Peyer's patch (tissue), 4 donors: ENCODE results near the gene C15orf39. TPM values are rescaled to one million over a fixed set of nuclear protein-coding genes. Genes with fewer than 3 reads are reported as not detected.

ENCODE experiments used
- DNase-seq, 3 donors: peaks; one replicate each; pipeline ENCODE4 v3.0.0-alpha.2; 2017 to 2019
- H3K27ac ChIP-seq, 4 donors: fragments of 200-600 bp; sonication (generic); one replicate each; pipeline ENCODE4 v1.5.1; 2016 to 2019
- H3K27me3 ChIP-seq, 2 donors: fragments of 200-600 bp; sonication (generic); one replicate each; pipeline ENCODE4 v1.5.1; 2019
- H3K36me3 ChIP-seq, 3 donors: fragments of 200-600 bp; sonication (generic); one replicate each; pipeline ENCODE4 v1.5.1; 2016 to 2019
- H3K4me1 ChIP-seq, 4 donors: fragments of 200-600 bp; sonication (generic); one replicate each; pipeline ENCODE4 v1.5.1; 2016 to 2019
- H3K4me3 ChIP-seq, 4 donors: fragments of 200-600 bp; sonication (generic); 1 replicate in 3 of 4; 2 replicates in 1 of 4; pipeline ENCODE4 v1.5.1; 2016 to 2019; ENCODE audit warnings: mild to moderate bottlenecking in 1 of 4
- H3K9me3 ChIP-seq, 4 donors: fragments of 200-600 bp; sonication (generic); one replicate each; pipeline ENCODE4 v1.5.1; 2016 to 2019; ENCODE audit warnings: mild to moderate bottlenecking in 1 of 4
- POLR2A ChIP-seq, 2 donors: fragments of 450-650 bp; IDR thresholded peaks; one replicate each; pipeline ENCODE4 v1.5.1; 2017; ENCODE audit warnings: antibody characterized with exemption in 2 of 2, mild to moderate bottlenecking in 2 of 2, moderate library complexity in 2 of 2
- total RNA-seq, 4 donors: library from RNA; depleted of rRNA; stranded (reverse); fragments of >200 nt; gene quantifications; one replicate each; pipeline ENCODE4 v1.1.0, GENCODE V29; 2016
- TF ChIP-seq, protein P1 (sequence below), 6 experiments: fragments of 450-650 bp in 4 of 6; fragments of 200-600 bp in 2 of 6; sonication (generic) in 1 of 6; IDR thresholded peaks; one replicate each; pipeline ENCODE4 v1.5.1; 2017 to 2019; ENCODE audit warnings: antibody characterized with exemption in 6 of 6, mild to moderate bottlenecking in 3 of 6, moderate library complexity in 1 of 6

C15orf39 gene
- total RNA-seq, 4 donors from 2014 or later = 13.1 to 31.9 (median 26.7) TPM

GRCh38 chr15:75188499-75188898 lies 13.2 kb upstream of the C15orf39 start:
- H3K36me3 ChIP-seq = no peaks in the 10 kb centered on the region
- no peaks in the 10 kb centered on the region for H3K9me3 ChIP-seq
- no peak overlapping the region for H3K4me3 ChIP-seq
- TF ChIP-seq, protein P1, sequence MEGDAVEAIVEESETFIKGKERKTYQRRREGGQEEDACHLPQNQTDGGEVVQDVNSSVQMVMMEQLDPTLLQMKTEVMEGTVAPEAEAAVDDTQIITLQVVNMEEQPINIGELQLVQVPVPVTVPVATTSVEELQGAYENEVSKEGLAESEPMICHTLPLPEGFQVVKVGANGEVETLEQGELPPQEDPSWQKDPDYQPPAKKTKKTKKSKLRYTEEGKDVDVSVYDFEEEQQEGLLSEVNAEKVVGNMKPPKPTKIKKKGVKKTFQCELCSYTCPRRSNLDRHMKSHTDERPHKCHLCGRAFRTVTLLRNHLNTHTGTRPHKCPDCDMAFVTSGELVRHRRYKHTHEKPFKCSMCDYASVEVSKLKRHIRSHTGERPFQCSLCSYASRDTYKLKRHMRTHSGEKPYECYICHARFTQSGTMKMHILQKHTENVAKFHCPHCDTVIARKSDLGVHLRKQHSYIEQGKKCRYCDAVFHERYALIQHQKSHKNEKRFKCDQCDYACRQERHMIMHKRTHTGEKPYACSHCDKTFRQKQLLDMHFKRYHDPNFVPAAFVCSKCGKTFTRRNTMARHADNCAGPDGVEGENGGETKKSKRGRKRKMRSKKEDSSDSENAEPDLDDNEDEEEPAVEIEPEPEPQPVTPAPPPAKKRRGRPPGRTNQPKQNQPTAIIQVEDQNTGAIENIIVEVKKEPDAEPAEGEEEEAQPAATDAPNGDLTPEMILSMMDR (IDR thresholded peaks at IDR 0.05) = no peak
- TF ChIP-seq POLR2A (IDR thresholded peaks at IDR 0.05) = no peak
- no peak for DNase-seq
- H3K27me3 ChIP-seq = no peaks in the 10 kb centered on the region
- H3K4me1 ChIP-seq = no peaks in the 10 kb centered on the region
- H3K27ac ChIP-seq = no peak overlapping the region

DNA sequence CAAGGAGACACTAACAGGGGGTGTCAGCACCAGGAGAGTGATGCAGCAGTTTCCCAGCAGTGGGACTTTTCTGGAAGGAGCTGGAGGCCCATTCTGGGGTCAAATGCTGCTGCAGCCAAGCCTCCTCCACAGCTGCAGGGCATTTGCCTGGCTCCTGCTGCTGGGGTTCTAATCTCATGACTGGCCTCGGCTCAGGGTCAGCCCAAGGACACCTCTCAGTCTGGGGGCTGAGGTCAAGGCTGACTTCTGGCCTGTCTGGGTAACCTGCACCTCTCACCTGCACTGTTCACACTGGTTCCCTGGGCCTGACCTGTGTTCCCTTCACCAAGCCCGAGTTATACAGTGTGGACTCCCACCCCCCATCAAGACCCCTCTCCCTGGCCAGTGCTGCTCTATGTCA lies 10.4 kb upstream of the C15orf39 start:
- Histone ChIP-seq H3K9me3 (no peaks in the 10 kb centered on the region), H3K4me1 (peaks cover 0 to 7% (median 0%) of the 10 kb centered on the region in 4 donors), H3K27me3 (no peaks in the 10 kb centered on the region), H3K4me3 (no peak overlapping the region), H3K27ac (no peak overlapping the region), H3K36me3 (no peaks in the 10 kb centered on the region)
- DNase-seq = no peak
- TF ChIP-seq POLR2A (IDR thresholded peaks at IDR 0.05) = no peak
- TF ChIP-seq, protein P1 (IDR thresholded peaks at IDR 0.05) = no peak

- peaks cover 0 to 7% (median 0%) of the 10 kb centered on the region in 4 donors for H3K4me1 ChIP-seq
- no peaks in the 10 kb centered on the region for H3K9me3 ChIP-seq
- no peak overlapping the region for H3K4me3 ChIP-seq
- no peak for DNase-seq
- H3K27ac ChIP-seq = no peak overlapping the region
- H3K36me3 ChIP-seq = no peaks in the 10 kb centered on the region
- TF ChIP-seq, protein P1 (IDR thresholded peaks at IDR 0.05) = no peak
- no peak for TF ChIP-seq POLR2A (IDR thresholded peaks at IDR 0.05)
- H3K27me3 ChIP-seq = no peaks in the 10 kb centered on the region
Observed at GRCh38 chr15:75192307-75192706, 9.4 kb upstream of the C15orf39 start.

- Histone ChIP-seq H3K27me3 (no peaks in the 10 kb centered on the region), H3K4me3 (no peak overlapping the region), H3K4me1 (peaks cover 0 to 7% (median 0%) of the 10 kb centered on the region in 4 donors), H3K9me3 (no peaks in the 10 kb centered on the region), H3K36me3 (no peaks in the 10 kb centered on the region), H3K27ac (no peak overlapping the region)
- TF ChIP-seq POLR2A (IDR thresholded peaks at IDR 0.05) = no peak
- TF ChIP-seq, protein P1 (IDR thresholded peaks at IDR 0.05) = no peak
- DNase-seq = no peak
Observed at GRCh38 chr15:75193272-75193671, 8.4 kb upstream of the C15orf39 start.

DNA sequence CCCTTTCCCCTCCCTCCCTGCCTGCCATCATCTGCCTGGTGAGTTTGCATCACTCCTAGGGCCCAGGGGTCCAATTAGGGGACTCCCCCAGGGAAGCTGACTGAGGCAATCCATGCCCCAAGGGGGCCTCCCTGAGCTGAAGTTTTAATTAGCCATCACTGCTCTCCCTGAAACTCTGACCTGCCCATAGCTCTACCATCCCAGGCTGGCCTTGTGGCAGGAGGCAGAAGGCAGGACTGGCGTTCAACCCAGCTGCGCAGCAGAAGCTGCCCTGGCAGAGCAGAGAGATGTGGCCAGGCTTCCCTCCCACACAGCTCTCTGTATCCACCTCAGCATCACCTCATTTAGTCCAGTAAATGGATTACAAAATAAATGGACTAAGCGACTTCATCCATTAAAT lies 7.7 kb upstream of the C15orf39 start:
- Histone ChIP-seq H3K27me3 (no peaks in the 10 kb centered on the region), H3K4me1 (peaks cover 0 to 10% (median under 1%) of the 10 kb centered on the region in 4 donors), H3K36me3 (no peaks in the 10 kb centered on the region), H3K4me3 (no peak overlapping the region), H3K9me3 (no peaks in the 10 kb centered on the region), H3K27ac (no peak overlapping the region)
- DNase-seq = no peak
- TF ChIP-seq POLR2A (IDR thresholded peaks at IDR 0.05) = no peak
- TF ChIP-seq, protein P1 (IDR thresholded peaks at IDR 0.05) = no peak

DNA sequence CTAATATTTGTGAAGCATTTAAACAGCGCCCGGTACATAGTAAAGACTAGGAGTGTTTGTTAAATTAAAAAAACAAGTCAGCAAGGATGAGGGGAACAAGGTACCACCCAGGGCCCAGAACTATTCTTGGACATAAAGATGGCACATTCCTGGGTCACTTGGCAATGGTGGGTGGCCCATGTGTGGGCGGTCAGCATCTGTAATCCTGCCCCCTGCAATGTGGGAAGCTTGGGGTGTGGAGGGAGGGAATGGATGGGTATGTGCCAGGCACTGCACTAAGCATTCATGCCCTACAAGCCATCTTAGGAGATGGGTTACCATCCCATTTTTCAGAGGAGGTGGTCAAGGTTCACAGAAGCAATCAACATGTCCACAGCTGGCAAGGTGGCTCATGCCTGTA lies 7.3 kb upstream of the C15orf39 start:
- no peak overlapping the region for H3K27ac ChIP-seq
- DNase-seq = no peak
- TF ChIP-seq POLR2A (IDR thresholded peaks at IDR 0.05) = no peak
- TF ChIP-seq, protein P1 (IDR thresholded peaks at IDR 0.05) = no peak
- H3K4me1 ChIP-seq = peaks cover 0 to 14% (median 3%) of the 10 kb centered on the region in 4 donors
- H3K9me3 ChIP-seq = no peaks in the 10 kb centered on the region
- no peak overlapping the region for H3K4me3 ChIP-seq
- H3K36me3 ChIP-seq = no peaks in the 10 kb centered on the region
- no peaks in the 10 kb centered on the region for H3K27me3 ChIP-seq
